Esophagus muscularis mucosa (tissue), 4 donors: ENCODE measurements around the gene SLC29A2. TPM values are rescaled to one million over a fixed set of nuclear protein-coding genes. Genes with fewer than 3 reads are reported as not detected.

Experiments
- DNase-seq: peaks from one replicate; pipeline ENCODE4 v3.0.0-alpha.2; 2017; ENCODE audit errors: extremely low spot score
- H3K27ac ChIP-seq, 4 donors: fragments of 200-600 bp; sonication (generic); replicated peaks in 1 of 4; 1 replicate in 3 of 4; 2 replicates in 1 of 4; pipeline ENCODE4 v1.5.1; 2016 to 2019; ENCODE audit warnings: mild to moderate bottlenecking in 1 of 4
- H3K27me3 ChIP-seq, 4 donors: fragments of 200-600 bp; sonication (generic); one replicate each; pipeline versions ENCODE4 v1.5.1 to v1.6.0; 2016 to 2019
- H3K36me3 ChIP-seq, 4 donors: fragments of 200-600 bp; sonication (generic); one replicate each; pipeline ENCODE4 v1.5.1; 2016 to 2019
- H3K4me1 ChIP-seq, 4 donors: fragments of 200-600 bp; sonication (generic); one replicate each; pipeline ENCODE4 v1.5.1; 2016 to 2019
- H3K4me3 ChIP-seq, 4 donors: fragments of 200-600 bp; sonication (generic); 1 replicate in 2 of 4; 2 replicates in 2 of 4; pipeline ENCODE4 v1.5.1; 2016 to 2019; ENCODE audit warnings: mild to moderate bottlenecking in 4 of 4, moderate library complexity in 1 of 4
- H3K9me3 ChIP-seq, 4 donors: fragments of 200-600 bp; sonication (generic); 1 replicate in 3 of 4; 2 replicates in 1 of 4; pipeline ENCODE4 v1.5.1; 2016 to 2019
- EP300 ChIP-seq: sonication (generic); formaldehyde crosslinking; IDR thresholded peaks from one replicate; pipeline ENCODE4 v1.6.1; 2017; ENCODE audit warnings: antibody characterized with exemption
- POLR2A ChIP-seq: fragments of 450-650 bp; IDR thresholded peaks from one replicate; pipeline ENCODE4 v1.6.1; 2017; ENCODE audit warnings: antibody characterized with exemption, moderate library complexity, mild to moderate bottlenecking, low read depth
- POLR2AphosphoS5 ChIP-seq, 2 donors: sonication (generic); formaldehyde crosslinking; IDR thresholded peaks; one replicate each; pipeline ENCODE4 v1.6.1; 2017; ENCODE audit warnings: antibody characterized with exemption in 2 of 2
- WGBS: methylation state at CpG from one replicate; pipeline ENCODE4 v1.1.5; 2018; 5-methylcytosine and 5-hydroxymethylcytosine counted together
- intact Hi-C: fragments of 100-400 bp; cut with DNase I; formaldehyde crosslinking; loops from one replicate; pipeline ENCODE4 v1.15.1; 2023
- total RNA-seq, 4 donors: library from RNA; depleted of rRNA; stranded (reverse); fragments of >200 nt; gene quantifications; one replicate each; pipeline versions ENCODE4 v1.1.0 to v1.2.1, GENCODE V29; 2016
- TF ChIP-seq, protein P1 (sequence below), 3 experiments: fragments of 200-600 bp in 2 of 3; fragments of 450-650 bp in 1 of 3; sonication (generic) in 2 of 3; IDR thresholded peaks; one replicate each; pipeline ENCODE4 v1.5.1; 2017 to 2019; ENCODE audit warnings: antibody characterized with exemption in 3 of 3, mild to moderate bottlenecking in 2 of 3, moderate library complexity in 1 of 3

SLC29A2 gene
- total RNA-seq, 4 donors from 2014 or later: 0.50 to 3.6 (median 1.7) TPM

DNA sequence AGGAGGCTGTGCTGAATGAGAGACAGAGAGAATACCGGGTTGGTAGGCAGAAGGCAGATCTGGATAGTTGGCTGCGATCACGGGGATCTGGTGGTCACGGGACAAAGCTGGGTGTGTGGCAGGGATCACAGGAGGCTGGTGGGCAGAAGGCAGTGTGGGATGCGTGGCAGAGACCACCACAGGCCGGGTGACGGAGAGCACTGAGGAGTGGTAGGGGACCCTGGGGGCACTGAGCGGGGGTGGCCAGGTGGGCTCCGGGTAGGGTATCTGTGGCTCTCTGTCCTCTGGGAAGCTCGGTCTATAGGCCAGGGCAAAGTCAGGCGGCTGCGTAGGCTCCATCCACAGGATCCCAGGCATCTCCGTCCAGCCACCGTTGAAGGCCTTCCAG, 56.1 kb downstream of the SLC29A2 start:
- intact Hi-C loops: no loop called here
- 81% methylated on average over 13 of the region's 14 CpGs for WGBS
- Histone ChIP-seq H3K27ac (peak overlapping the region; percentile 83 to 95 (median 89)), H3K9me3 (no peaks in the 10 kb centered on the region), H3K27me3 (peaks cover 0 to 8% (median 0%) of the 10 kb centered on the region in 4 donors), H3K36me3 (no peaks in the 10 kb centered on the region), H3K4me1 (peaks cover 44 to 76% (median 72%) of the 10 kb centered on the region in 4 donors), H3K4me3 (peak overlapping the region; percentile 59 to 75 (median 62))
- TF ChIP-seq, protein P1, sequence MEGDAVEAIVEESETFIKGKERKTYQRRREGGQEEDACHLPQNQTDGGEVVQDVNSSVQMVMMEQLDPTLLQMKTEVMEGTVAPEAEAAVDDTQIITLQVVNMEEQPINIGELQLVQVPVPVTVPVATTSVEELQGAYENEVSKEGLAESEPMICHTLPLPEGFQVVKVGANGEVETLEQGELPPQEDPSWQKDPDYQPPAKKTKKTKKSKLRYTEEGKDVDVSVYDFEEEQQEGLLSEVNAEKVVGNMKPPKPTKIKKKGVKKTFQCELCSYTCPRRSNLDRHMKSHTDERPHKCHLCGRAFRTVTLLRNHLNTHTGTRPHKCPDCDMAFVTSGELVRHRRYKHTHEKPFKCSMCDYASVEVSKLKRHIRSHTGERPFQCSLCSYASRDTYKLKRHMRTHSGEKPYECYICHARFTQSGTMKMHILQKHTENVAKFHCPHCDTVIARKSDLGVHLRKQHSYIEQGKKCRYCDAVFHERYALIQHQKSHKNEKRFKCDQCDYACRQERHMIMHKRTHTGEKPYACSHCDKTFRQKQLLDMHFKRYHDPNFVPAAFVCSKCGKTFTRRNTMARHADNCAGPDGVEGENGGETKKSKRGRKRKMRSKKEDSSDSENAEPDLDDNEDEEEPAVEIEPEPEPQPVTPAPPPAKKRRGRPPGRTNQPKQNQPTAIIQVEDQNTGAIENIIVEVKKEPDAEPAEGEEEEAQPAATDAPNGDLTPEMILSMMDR (IDR thresholded peaks at IDR 0.05): no peak
- TF ChIP-seq POLR2A: no peak
- no peak for TF ChIP-seq POLR2AphosphoS5 (IDR thresholded peaks at IDR 0.05)
- TF ChIP-seq EP300: no peak
- no peak for DNase-seq

DNA sequence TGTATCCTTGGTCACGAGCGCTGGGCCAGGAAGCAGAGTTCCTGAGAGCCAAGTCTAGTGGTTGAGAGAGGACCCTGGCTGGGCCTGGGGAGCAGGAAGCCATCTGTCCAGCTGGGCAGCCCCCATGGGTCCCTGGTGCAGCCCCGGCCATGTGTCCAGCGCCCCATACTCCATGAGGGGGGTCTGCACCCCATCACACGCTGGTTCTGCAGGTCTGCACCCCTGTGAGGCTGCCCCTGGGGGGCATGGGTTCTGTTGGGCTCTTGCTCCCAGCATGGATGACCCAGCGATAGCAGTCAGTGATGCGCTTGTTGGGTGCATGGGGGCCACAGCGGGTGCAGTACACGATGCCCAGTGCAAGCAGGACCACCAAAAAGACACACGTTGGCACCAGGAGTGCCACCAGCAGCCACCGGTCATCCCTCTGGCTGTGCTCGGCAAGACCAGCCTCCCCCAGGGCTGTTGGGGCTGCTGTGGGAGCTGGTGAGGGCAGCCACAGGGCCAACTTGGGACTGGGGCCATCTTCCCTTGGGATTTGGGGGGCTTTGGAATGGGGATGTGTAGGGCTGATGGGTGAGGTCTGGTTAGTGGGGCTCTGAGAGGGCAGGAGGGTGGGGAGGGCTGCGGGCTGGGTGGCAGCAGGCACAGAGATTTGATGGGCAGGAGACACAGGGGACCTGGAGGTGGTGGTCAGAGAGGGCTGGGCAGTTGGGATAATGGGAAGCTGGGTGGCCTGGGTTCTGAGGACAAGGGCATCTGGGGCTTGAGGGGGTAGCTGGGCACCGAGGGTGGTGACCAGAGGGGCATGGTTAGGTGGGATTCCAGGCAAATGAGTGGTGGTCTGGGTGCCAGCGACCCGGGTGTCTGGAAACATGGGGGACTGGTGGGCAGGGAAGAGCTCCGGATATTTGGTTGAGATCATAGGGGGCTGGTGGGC, 56.7 kb downstream of the SLC29A2 start:
- peaks cover 0 to 8% (median 0%) of the 10 kb centered on the region in 4 donors for H3K27me3 ChIP-seq
- peak overlapping the region; percentile 83 to 95 (median 89) for H3K27ac ChIP-seq
- H3K4me1 ChIP-seq: peaks cover 44 to 76% (median 72%) of the 10 kb centered on the region in 4 donors
- no peaks in the 10 kb centered on the region for H3K9me3 ChIP-seq
- peak overlapping the region; percentile 59 to 75 (median 62) for H3K4me3 ChIP-seq
- no peaks in the 10 kb centered on the region for H3K36me3 ChIP-seq
- WGBS: 78% methylated on average over 8 of the region's 17 CpGs
- intact Hi-C loops: loop anchor here (5.0 kb wide), 1 partner anchor 72 kb away; no protein-coding TSS in a partner anchor
- no peak for DNase-seq
- TF ChIP-seq POLR2A (no peak), POLR2AphosphoS5 (IDR thresholded peaks at IDR 0.05) (no peak), EP300 (no peak)
- TF ChIP-seq, protein P1 (IDR thresholded peaks at IDR 0.05): no peak

DNA sequence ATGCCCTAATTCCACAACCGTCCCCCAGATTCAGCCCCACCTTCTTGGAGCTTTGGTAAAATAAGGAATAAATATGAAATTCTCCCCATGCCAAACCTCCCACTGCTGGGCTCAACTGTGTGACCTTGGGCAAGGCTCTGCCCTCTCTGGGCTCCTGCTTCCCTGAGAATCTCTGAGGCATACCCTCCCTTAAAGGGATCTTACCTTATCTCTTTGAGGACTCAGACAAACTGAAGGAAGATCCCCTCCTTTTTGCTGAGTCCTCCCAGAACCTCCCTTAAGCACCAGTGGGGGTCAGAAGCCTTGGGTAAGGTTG, 57.4 kb downstream of the SLC29A2 start:
- peak overlapping the region; percentile 59 to 75 (median 62) for H3K4me3 ChIP-seq

DNA sequence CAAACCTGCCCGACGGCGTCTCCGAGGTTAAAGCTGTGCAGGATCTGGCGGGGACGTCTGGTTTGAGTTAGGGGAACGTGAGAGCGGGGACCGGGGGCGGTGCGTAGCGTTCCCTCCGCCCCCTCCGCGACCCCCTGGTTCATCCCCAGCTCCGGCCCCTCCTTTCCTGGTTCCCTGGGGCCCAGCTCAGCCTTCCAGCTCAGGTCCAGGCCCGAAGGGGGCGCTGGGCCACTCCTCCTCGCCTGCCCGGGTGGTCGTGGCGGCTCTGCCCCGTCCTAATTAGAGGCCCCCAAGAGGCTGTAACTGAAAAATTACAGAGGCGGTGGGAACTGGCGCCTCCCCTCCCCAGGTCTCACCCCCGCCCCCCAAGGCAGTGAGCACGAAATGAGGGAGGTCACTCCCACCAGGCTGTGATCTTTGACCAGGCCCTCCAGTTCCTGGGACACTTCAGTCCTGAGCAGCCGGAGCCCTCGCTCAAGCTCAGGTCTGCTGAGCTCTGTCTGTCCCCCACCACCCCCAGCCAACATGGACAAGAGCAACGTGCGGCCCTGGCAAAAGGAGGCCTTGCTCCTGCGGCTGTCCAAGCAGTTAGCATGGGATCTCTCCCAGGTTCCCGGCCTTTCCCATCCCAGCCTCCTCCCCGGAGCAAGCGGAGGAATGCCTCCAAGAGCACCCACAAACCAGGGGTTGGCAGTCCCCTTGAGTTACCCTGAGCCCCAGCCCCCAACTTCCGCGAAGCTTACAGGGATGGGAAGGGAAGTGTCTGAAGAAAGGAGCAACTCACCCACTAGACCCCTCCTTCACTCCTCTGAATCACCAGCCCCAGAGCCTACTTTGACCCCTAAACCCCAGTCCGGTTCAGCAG, 58.0 kb downstream of the SLC29A2 start:
- no peaks in the 10 kb centered on the region for H3K36me3 ChIP-seq
- no peak for DNase-seq
- peaks cover 0 to 8% (median 0%) of the 10 kb centered on the region in 4 donors for H3K27me3 ChIP-seq
- peaks cover 41 to 71% (median 64%) of the 10 kb centered on the region in 4 donors for H3K4me1 ChIP-seq
- TF ChIP-seq, protein P1 (IDR thresholded peaks at IDR 0.05): no peak
- TF ChIP-seq EP300 (no peak), POLR2A (no peak), POLR2AphosphoS5 (IDR thresholded peaks at IDR 0.05) (no peak)
- intact Hi-C loops: loop anchor here (5.0 kb wide), 1 partner anchor 74 kb away; no protein-coding TSS in a partner anchor
- 40% methylated on average over 19 of the region's 38 CpGs for WGBS
- peak overlapping the region; percentile 59 to 75 (median 62) for H3K4me3 ChIP-seq
- H3K27ac ChIP-seq: peak overlapping the region; percentile 83 to 95 (median 89)
- H3K9me3 ChIP-seq: no peaks in the 10 kb centered on the region

More for the DNA sequence above, 57.4 kb downstream of the SLC29A2 start:
- TF ChIP-seq POLR2A (no peak), EP300 (no peak), POLR2AphosphoS5 (IDR thresholded peaks at IDR 0.05) (no peak)
- TF ChIP-seq, protein P1 (IDR thresholded peaks at IDR 0.05): no peak
- Histone ChIP-seq H3K4me1 (peaks cover 44 to 76% (median 70%) of the 10 kb centered on the region in 4 donors), H3K36me3 (no peaks in the 10 kb centered on the region), H3K27me3 (peaks cover 0 to 8% (median 0%) of the 10 kb centered on the region in 4 donors), H3K27ac (peak overlapping the region; percentile 83 to 95 (median 89)), H3K9me3 (no peaks in the 10 kb centered on the region)
- DNase-seq: no peak
- WGBS: 54% methylated on average over 1 of the region's 1 CpG
- intact Hi-C loops: loop anchor here (5.0 kb wide), 1 partner anchor 73 kb away; no protein-coding TSS in a partner anchor
